BLaER1 treated with 17β-estradiol and CSF1 and Interleukin-3, amounts not matched to agents 10 nM and 100 nM (cell line): ENCODE results near the gene TMEM72.

ENCODE experiments used
- H3K27ac ChIP-seq, 11 experiments: shearing (Covaris generic); formaldehyde crosslinking; 2 replicates each; pipeline ENCODE4 v1.8.1; 2022
- H3K27me3 ChIP-seq, 11 experiments: shearing (Covaris generic); formaldehyde crosslinking; 2 replicates each; pipeline ENCODE4 v1.8.1; 2022
- H3K36me3 ChIP-seq, 11 experiments: shearing (Covaris generic); formaldehyde crosslinking; 2 replicates each; pipeline ENCODE4 v1.8.1; 2022
- H3K4me1 ChIP-seq, 10 experiments: shearing (Covaris generic); formaldehyde crosslinking; 2 replicates each; pipeline ENCODE4 v1.8.1; 2022
- H3K4me2 ChIP-seq, 11 experiments: shearing (Covaris generic); formaldehyde crosslinking; 2 replicates each; pipeline ENCODE4 v1.8.1; 2022
- H3K4me3 ChIP-seq, 10 experiments: shearing (Covaris generic); formaldehyde crosslinking; 2 replicates each; pipeline ENCODE4 v1.8.1; 2022
- H3K9ac ChIP-seq, 11 experiments: shearing (Covaris generic); formaldehyde crosslinking; 2 replicates each; pipeline ENCODE4 v1.8.1; 2022
- H3K9me3 ChIP-seq, 11 experiments: shearing (Covaris generic); formaldehyde crosslinking; replicated peaks in 1 of 11; 2 replicates each; pipeline ENCODE4 v1.8.1; 2022
- H4K20me1 ChIP-seq, 11 experiments: shearing (Covaris generic); formaldehyde crosslinking; 2 replicates each; pipeline ENCODE4 v1.8.1; 2022
- Cebpa-rat ChIP-seq, 11 experiments: shearing (Covaris generic); IDR thresholded peaks; 2 replicates each; pipeline ENCODE4 v1.8.1; 2022

TMEM72 gene

GRCh38 chr10:44908066-44908749 lies 2.9 kb upstream of the TMEM72 start:
- H3K4me1 ChIP-seq: peaks cover 26 to 75% (median 69%) of the 10 kb centered on the region in 10 experiments
- no peak overlapping the region for H3K4me3 ChIP-seq

DNA sequence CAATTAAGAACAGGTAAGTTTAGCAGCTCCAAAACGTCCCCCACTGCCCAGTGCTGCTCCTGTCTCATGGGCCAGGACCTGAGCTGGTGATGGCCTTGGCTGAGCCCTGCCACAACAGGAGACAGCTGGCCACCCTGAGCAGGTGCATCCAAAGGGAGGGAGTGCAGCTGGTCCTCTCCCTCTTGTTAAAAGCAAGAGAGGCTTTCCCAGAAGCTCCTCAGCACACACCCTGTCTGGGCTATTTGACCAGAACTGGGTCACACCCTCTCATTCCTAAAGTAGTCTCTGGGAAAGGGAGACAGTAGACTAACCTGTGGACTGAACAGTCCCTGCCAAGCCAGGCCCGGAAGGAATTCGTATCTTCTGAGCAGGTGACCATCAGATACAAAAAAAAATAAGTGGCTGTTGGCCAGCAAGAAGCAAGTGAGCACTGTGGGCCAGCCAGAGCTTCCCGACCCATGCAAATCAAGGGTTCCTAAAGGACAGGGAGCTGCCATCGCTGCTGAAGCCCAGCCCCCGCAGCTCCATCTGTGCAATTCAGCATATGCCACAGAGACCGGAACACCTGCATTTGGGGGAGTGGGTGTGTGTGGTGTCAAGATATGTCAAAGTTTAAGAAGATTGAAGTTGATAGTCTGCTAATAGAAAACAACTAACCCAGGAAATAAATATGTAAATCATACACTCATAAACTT lies 2.1 kb upstream of the TMEM72 start:
- peaks cover 31 to 75% (median 70%) of the 10 kb centered on the region in 10 experiments for H3K4me1 ChIP-seq
- H3K27me3 ChIP-seq: no peaks in the 10 kb centered on the region
- no peak overlapping the region for H3K27ac ChIP-seq
- no peaks in the 10 kb centered on the region for H3K36me3 ChIP-seq
- H3K9ac ChIP-seq: no peak overlapping the region
- H3K4me2 ChIP-seq: peak overlapping the region in 8 of 11 experiments; percentile 11 to 69 (median 56); a peak in 15 of 22 replicates
- peaks cover 0 to 7% (median 0%) of the 10 kb centered on the region in 11 experiments; a peak in 4 of 22 replicates for H3K9me3 ChIP-seq
- H4K20me1 ChIP-seq: no peaks in the 10 kb centered on the region; a peak in 1 of 22 replicates
- no peak for TF ChIP-seq Cebpa-rat (IDR thresholded peaks at IDR 0.05)
- no peak overlapping the region for H3K4me3 ChIP-seq

More at GRCh38 chr10:44908066-44908749, 2.9 kb upstream of the TMEM72 start:
- no peaks in the 10 kb centered on the region; a peak in 1 of 22 replicates for H4K20me1 ChIP-seq
- peak overlapping the region in 8 of 11 experiments; percentile 17 to 69 (median 56); a peak in 15 of 22 replicates for H3K4me2 ChIP-seq
- no peak overlapping the region for H3K27ac ChIP-seq
- TF ChIP-seq Cebpa-rat (IDR thresholded peaks at IDR 0.05): no peak
- no peak overlapping the region for H3K9ac ChIP-seq
- no peaks in the 10 kb centered on the region for H3K27me3 ChIP-seq
- peaks cover 0 to 7% (median 0%) of the 10 kb centered on the region in 11 experiments; a peak in 4 of 22 replicates for H3K9me3 ChIP-seq
- H3K36me3 ChIP-seq: no peaks in the 10 kb centered on the region

- H3K4me1 ChIP-seq: peaks cover 39 to 83% (median 78%) of the 10 kb centered on the region in 10 experiments
- H3K4me3 ChIP-seq: no peak overlapping the region
Observed at GRCh38 chr10:44909910-44910309, 1.2 kb upstream of the TMEM72 start.

GRCh38 chr10:44910602-44911001 lies 535 bp upstream of the TMEM72 start:
- no peaks in the 10 kb centered on the region; a peak in 1 of 22 replicates for H4K20me1 ChIP-seq
- no peak for TF ChIP-seq Cebpa-rat (IDR thresholded peaks at IDR 0.05)
- H3K9me3 ChIP-seq: peaks cover 0 to 2% (median 0%) of the 10 kb centered on the region in 11 experiments; a peak in 3 of 22 replicates
- no peaks in the 10 kb centered on the region for H3K36me3 ChIP-seq
- peaks cover 44 to 89% (median 81%) of the 10 kb centered on the region in 10 experiments for H3K4me1 ChIP-seq
- H3K4me2 ChIP-seq: peak overlapping the region in 8 of 11 experiments; percentile 81 to 93 (median 87); a peak in 11 of 22 replicates
- no peak overlapping the region for H3K9ac ChIP-seq
- H3K27me3 ChIP-seq: no peaks in the 10 kb centered on the region
- H3K4me3 ChIP-seq: no peak overlapping the region
- H3K27ac ChIP-seq: peak overlapping the region in 1 of 11 experiments; percentile 84; a peak in 1 of 22 replicates

More at GRCh38 chr10:44909910-44910309, 1.2 kb upstream of the TMEM72 start:
- peaks cover 0 to 6% (median 0%) of the 10 kb centered on the region in 11 experiments; a peak in 4 of 22 replicates for H3K9me3 ChIP-seq
- H3K27me3 ChIP-seq: no peaks in the 10 kb centered on the region
- H3K9ac ChIP-seq: no peak overlapping the region
- H3K4me2 ChIP-seq: peak overlapping the region in 2 of 11 experiments; percentile 66 to 81; a peak in 3 of 22 replicates
- H3K36me3 ChIP-seq: no peaks in the 10 kb centered on the region
- no peak overlapping the region for H3K27ac ChIP-seq
- no peak for TF ChIP-seq Cebpa-rat (IDR thresholded peaks at IDR 0.05)
- no peaks in the 10 kb centered on the region; a peak in 1 of 22 replicates for H4K20me1 ChIP-seq

- Histone ChIP-seq H3K9ac (peak overlapping the region in 7 of 11 experiments; percentile 7 to 72 (median 62); a peak in 7 of 22 replicates), H4K20me1 (no peaks in the 10 kb centered on the region; a peak in 1 of 22 replicates), H3K4me2 (peak overlapping the region; percentile 69 to 93 (median 86)), H3K27ac (peak overlapping the region in 9 of 11 experiments; percentile 72 to 88 (median 81); a peak in 16 of 22 replicates), H3K4me3 (no peak overlapping the region), H3K27me3 (no peaks in the 10 kb centered on the region), H3K9me3 (peaks cover 0 to 6% (median 3%) of the 10 kb centered on the region in 11 experiments; a peak in 12 of 22 replicates), H3K36me3 (no peaks in the 10 kb centered on the region), H3K4me1 (peaks cover 44 to 80% (median 70%) of the 10 kb centered on the region in 10 experiments)
- TF ChIP-seq Cebpa-rat (IDR thresholded peaks at IDR 0.05): no peak
Observed at GRCh38 chr10:44911951-44912350, 814 bp downstream of the TMEM72 start.

DNA sequence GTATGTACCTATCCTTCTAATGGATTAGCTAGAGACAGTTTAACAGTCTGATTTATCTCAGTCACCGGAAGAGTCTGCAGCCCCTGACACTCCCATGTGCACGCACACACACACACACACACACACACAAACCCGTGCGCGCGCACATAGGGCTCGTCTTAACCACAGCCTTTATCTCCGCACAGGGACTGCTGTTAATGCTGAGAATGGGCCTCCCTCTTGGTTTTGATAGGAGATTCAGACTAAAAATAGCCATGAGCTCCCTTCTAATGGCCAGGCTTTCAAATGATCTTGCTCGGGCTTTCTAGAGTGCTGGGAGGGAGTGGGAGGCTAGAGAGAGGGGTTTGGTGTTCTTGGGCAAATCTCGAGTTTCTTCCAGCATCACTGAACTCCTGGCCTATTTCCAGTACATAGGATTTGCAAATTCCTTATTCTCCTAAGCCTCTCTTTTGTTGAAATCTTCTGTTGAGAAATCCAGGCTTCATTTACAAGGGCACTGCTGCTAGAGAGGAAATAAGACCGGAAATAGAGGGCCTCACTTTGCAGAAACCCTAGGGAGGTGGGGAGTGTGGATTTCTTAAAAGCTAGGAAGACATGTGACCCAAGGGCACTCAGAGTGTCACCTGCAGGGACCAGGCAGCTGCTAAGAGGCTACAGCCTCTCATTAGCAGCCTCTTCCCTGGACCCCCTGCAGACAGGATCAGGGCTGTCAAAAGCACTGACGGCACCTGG lies 2.4 kb downstream of the TMEM72 start:
- Histone ChIP-seq H3K4me2 (peak overlapping the region; percentile 69 to 93 (median 86)), H3K9me3 (peaks cover 13 to 21% (median 17%) of the 10 kb centered on the region in 11 experiments), H3K4me3 (peak overlapping the region in 6 of 10 experiments; percentile 2 to 38 (median 24); a peak in 5 of 20 replicates), H3K9ac (peak overlapping the region in 9 of 11 experiments; percentile 51 to 72 (median 62); a peak in 18 of 22 replicates), H3K36me3 (peaks cover 0 to 8% (median 0%) of the 10 kb centered on the region in 11 experiments; a peak in 1 of 22 replicates), H3K27ac (peak overlapping the region; percentile 32 to 88 (median 80); a peak in 21 of 22 replicates), H3K4me1 (peaks cover 44 to 66% (median 58%) of the 10 kb centered on the region in 10 experiments), H3K27me3 (no peaks in the 10 kb centered on the region), H4K20me1 (no peaks in the 10 kb centered on the region; a peak in 1 of 22 replicates)
- peak in 4 of 11 experiments; percentile 36 to 75 (median 60); a peak in 7 of 22 replicates for TF ChIP-seq Cebpa-rat (IDR thresholded peaks at IDR 0.05)

- peaks cover 44 to 60% (median 48%) of the 10 kb centered on the region in 10 experiments for H3K4me1 ChIP-seq
- no peaks in the 10 kb centered on the region for H3K27me3 ChIP-seq
- H4K20me1 ChIP-seq: no peaks in the 10 kb centered on the region; a peak in 1 of 22 replicates
- H3K36me3 ChIP-seq: peaks cover 0 to 8% (median 0%) of the 10 kb centered on the region in 11 experiments; a peak in 1 of 22 replicates
- TF ChIP-seq Cebpa-rat (IDR thresholded peaks at IDR 0.05): no peak
- no peak overlapping the region for H3K4me3 ChIP-seq
- H3K4me2 ChIP-seq: peak overlapping the region; percentile 69 to 93 (median 86)
- peaks cover 14 to 26% (median 18%) of the 10 kb centered on the region in 11 experiments for H3K9me3 ChIP-seq
- peak overlapping the region in 6 of 11 experiments; percentile 8 to 72 (median 40); a peak in 7 of 22 replicates for H3K9ac ChIP-seq
- peak overlapping the region in 9 of 11 experiments; percentile 72 to 88 (median 81); a peak in 17 of 22 replicates for H3K27ac ChIP-seq
Observed at GRCh38 chr10:44914891-44915290, 3.8 kb downstream of the TMEM72 start.

- no peak for TF ChIP-seq Cebpa-rat (IDR thresholded peaks at IDR 0.05)
- Histone ChIP-seq H3K27me3 (no peaks in the 10 kb centered on the region), H3K9me3 (peaks cover 14 to 26% (median 18%) of the 10 kb centered on the region in 11 experiments), H3K9ac (no peak overlapping the region), H3K4me1 (peaks cover 36 to 49% (median 41%) of the 10 kb centered on the region in 10 experiments), H3K36me3 (peaks cover 0 to 8% (median 0%) of the 10 kb centered on the region in 11 experiments; a peak in 1 of 22 replicates), H3K4me3 (no peak overlapping the region), H3K27ac (no peak overlapping the region), H4K20me1 (no peaks in the 10 kb centered on the region), H3K4me2 (no peak overlapping the region)
Observed at GRCh38 chr10:44916429-44916828, 5.3 kb downstream of the TMEM72 start.
